GM12865 (cell line): ENCODE results near the gene HPCAL1.
A peak's percentile ranks its signal among the peaks of the same experiment; 100 is the strongest.

Experiments
- DNase-seq: peaks from one replicate; pipeline ENCODE4 v3.0.0; 2010; ENCODE audit warnings: low read depth
- H3K4me3 ChIP-seq: 2 replicates; pipeline ENCODE4 v1.5.1; 2011; ENCODE audit warnings: mild to moderate bottlenecking, low read depth, low read length, control low read depth
- CTCF ChIP-seq: IDR thresholded peaks from 2 replicates; pipeline ENCODE4 v1.5.1; 2011; ENCODE audit warnings: low read length, control low read depth, low read depth, inconsistent platforms; ENCODE audit not compliant: insufficient read depth; ENCODE audit errors: missing control alignments

The HPCAL1 gene

GRCh38 chr2:10434886-10435819 is 132.4 kb downstream of the HPCAL1 start:
- TF ChIP-seq CTCF, result peak; percentile 96
- no peak overlapping the region for H3K4me3 ChIP-seq
- DNase-seq, result peak; percentile 83

GRCh38 chr2:10435820-10436204 is 133.1 kb downstream of the HPCAL1 start:
- TF ChIP-seq CTCF, result no peak
- DNase-seq, result no peak
- H3K4me3 ChIP-seq, result no peak overlapping the region

- no peak for DNase-seq
- H3K4me3 ChIP-seq, result no peak overlapping the region
- no peak for TF ChIP-seq CTCF
These were observed 133.9 kb downstream of the HPCAL1 start for GRCh38 chr2:10436583-10437110.

GRCh38 chr2:10437806-10438205 is 135.1 kb downstream of the HPCAL1 start:
- no peak overlapping the region for H3K4me3 ChIP-seq
- no peak for TF ChIP-seq CTCF
- DNase-seq, result no peak

GRCh38 chr2:10438688-10439087 is 136.0 kb downstream of the HPCAL1 start:
- no peak for DNase-seq
- no peak overlapping the region for H3K4me3 ChIP-seq
- TF ChIP-seq CTCF, result no peak

GRCh38 chr2:10439185-10439879 is 136.6 kb downstream of the HPCAL1 start:
- no peak for TF ChIP-seq CTCF
- H3K4me3 ChIP-seq, result no peak overlapping the region
- no peak for DNase-seq
